Esophagus muscularis mucosa (tissue), 4 donors: ENCODE measurements around the gene INSIG1. TPM values are rescaled to one million over a fixed set of nuclear protein-coding genes. Genes with fewer than 3 reads are reported as not detected.

ENCODE experiments used
- DNase-seq: peaks from one replicate; pipeline ENCODE4 v3.0.0-alpha.2; 2017; ENCODE audit errors: extremely low spot score
- H3K27ac ChIP-seq, 4 donors: fragments of 200-600 bp; sonication (generic); replicated peaks in 1 of 4; 1 replicate in 3 of 4; 2 replicates in 1 of 4; pipeline ENCODE4 v1.5.1; 2016 to 2019; ENCODE audit warnings: mild to moderate bottlenecking in 1 of 4
- H3K27me3 ChIP-seq, 4 donors: fragments of 200-600 bp; sonication (generic); one replicate each; pipeline versions ENCODE4 v1.5.1 to v1.6.0; 2016 to 2019
- H3K36me3 ChIP-seq, 4 donors: fragments of 200-600 bp; sonication (generic); one replicate each; pipeline ENCODE4 v1.5.1; 2016 to 2019
- H3K4me1 ChIP-seq, 4 donors: fragments of 200-600 bp; sonication (generic); one replicate each; pipeline ENCODE4 v1.5.1; 2016 to 2019
- H3K4me3 ChIP-seq, 4 donors: fragments of 200-600 bp; sonication (generic); 1 replicate in 2 of 4; 2 replicates in 2 of 4; pipeline ENCODE4 v1.5.1; 2016 to 2019; ENCODE audit warnings: mild to moderate bottlenecking in 4 of 4, moderate library complexity in 1 of 4
- H3K9me3 ChIP-seq, 4 donors: fragments of 200-600 bp; sonication (generic); 1 replicate in 3 of 4; 2 replicates in 1 of 4; pipeline ENCODE4 v1.5.1; 2016 to 2019
- CTCF ChIP-seq, 3 experiments: fragments of 200-600 bp in 2 of 3; fragments of 450-650 bp in 1 of 3; sonication (generic) in 2 of 3; IDR thresholded peaks; one replicate each; pipeline ENCODE4 v1.5.1; 2017 to 2019; ENCODE audit warnings: antibody characterized with exemption in 3 of 3, mild to moderate bottlenecking in 2 of 3, moderate library complexity in 1 of 3
- EP300 ChIP-seq: sonication (generic); formaldehyde crosslinking; IDR thresholded peaks from one replicate; pipeline ENCODE4 v1.6.1; 2017; ENCODE audit warnings: antibody characterized with exemption
- POLR2A ChIP-seq: fragments of 450-650 bp; IDR thresholded peaks from one replicate; pipeline ENCODE4 v1.6.1; 2017; ENCODE audit warnings: antibody characterized with exemption, moderate library complexity, mild to moderate bottlenecking, low read depth
- POLR2AphosphoS5 ChIP-seq, 2 donors: sonication (generic); formaldehyde crosslinking; IDR thresholded peaks; one replicate each; pipeline ENCODE4 v1.6.1; 2017; ENCODE audit warnings: antibody characterized with exemption in 2 of 2
- WGBS: methylation state at CpG from one replicate; pipeline ENCODE4 v1.1.5; 2018; 5-methylcytosine and 5-hydroxymethylcytosine counted together
- intact Hi-C: fragments of 100-400 bp; cut with DNase I; formaldehyde crosslinking; loops from one replicate; pipeline ENCODE4 v1.15.1; 2023
- total RNA-seq, 4 donors: library from RNA; depleted of rRNA; stranded (reverse); fragments of >200 nt; gene quantifications; one replicate each; pipeline versions ENCODE4 v1.1.0 to v1.2.1, GENCODE V29; 2016

INSIG1 gene
- total RNA-seq, 4 donors from 2014 or later, result 25.3 to 63.5 (median 37.7) TPM

GRCh38 chr7:155353256-155353897 lies 55.7 kb downstream of the INSIG1 start:
- 71% methylated on average over 9 of the region's 9 CpGs for WGBS
- Histone ChIP-seq H3K9me3 (no peaks in the 10 kb centered on the region), H3K4me1 (peaks cover 0 to 4% (median 0%) of the 10 kb centered on the region in 4 donors), H3K36me3 (no peaks in the 10 kb centered on the region), H3K27me3 (peaks cover 0 to 82% (median 3%) of the 10 kb centered on the region in 4 donors), H3K27ac (no peak overlapping the region), H3K4me3 (no peak overlapping the region)
- no peak for DNase-seq
- intact Hi-C loops, result no loop called here
- TF ChIP-seq EP300 (no peak), POLR2A (no peak), POLR2AphosphoS5 (IDR thresholded peaks at IDR 0.05) (no peak), CTCF (IDR thresholded peaks at IDR 0.05) (no peak)

- Histone ChIP-seq H3K27ac (no peak overlapping the region), H3K4me3 (no peak overlapping the region), H3K4me1 (peaks cover 0 to 2% (median 0%) of the 10 kb centered on the region in 4 donors), H3K36me3 (no peaks in the 10 kb centered on the region), H3K27me3 (peaks cover 0 to 85% (median 8%) of the 10 kb centered on the region in 4 donors), H3K9me3 (no peaks in the 10 kb centered on the region)
- DNase-seq, result no peak
- 84% methylated on average over 20 of the region's 20 CpGs for WGBS
- TF ChIP-seq CTCF (IDR thresholded peaks at IDR 0.05) (no peak), POLR2AphosphoS5 (IDR thresholded peaks at IDR 0.05) (no peak), EP300 (no peak), POLR2A (no peak)
- intact Hi-C loops, result no loop called here
Measured at GRCh38 chr7:155354371-155355048, 56.8 kb downstream of the INSIG1 start.

GRCh38 chr7:155355176-155355575 lies 57.5 kb downstream of the INSIG1 start:
- intact Hi-C loops, result no loop called here
- WGBS, result 86% methylated on average over 6 of the region's 11 CpGs
- Histone ChIP-seq H3K4me3 (no peak overlapping the region), H3K36me3 (no peaks in the 10 kb centered on the region), H3K27ac (no peak overlapping the region), H3K27me3 (peaks cover 0 to 85% (median 7%) of the 10 kb centered on the region in 4 donors), H3K4me1 (no peaks in the 10 kb centered on the region), H3K9me3 (no peaks in the 10 kb centered on the region)
- no peak for DNase-seq
- no peak for TF ChIP-seq EP300
- no peak for TF ChIP-seq POLR2A

- no peak for DNase-seq
- TF ChIP-seq POLR2AphosphoS5 (IDR thresholded peaks at IDR 0.05) (no peak), POLR2A (no peak), CTCF (IDR thresholded peaks at IDR 0.05) (no peak), EP300 (no peak)
- H3K36me3 ChIP-seq, result no peaks in the 10 kb centered on the region
- H3K4me1 ChIP-seq, result no peaks in the 10 kb centered on the region
- WGBS, result 82% methylated on average over 7 of the region's 8 CpGs
- intact Hi-C loops, result no loop called here
- H3K9me3 ChIP-seq, result no peaks in the 10 kb centered on the region
- no peak overlapping the region for H3K4me3 ChIP-seq
- H3K27ac ChIP-seq, result no peak overlapping the region
- peaks cover 0 to 87% (median 7%) of the 10 kb centered on the region in 4 donors for H3K27me3 ChIP-seq
Measured at GRCh38 chr7:155355745-155356144, 58.1 kb downstream of the INSIG1 start.

DNA sequence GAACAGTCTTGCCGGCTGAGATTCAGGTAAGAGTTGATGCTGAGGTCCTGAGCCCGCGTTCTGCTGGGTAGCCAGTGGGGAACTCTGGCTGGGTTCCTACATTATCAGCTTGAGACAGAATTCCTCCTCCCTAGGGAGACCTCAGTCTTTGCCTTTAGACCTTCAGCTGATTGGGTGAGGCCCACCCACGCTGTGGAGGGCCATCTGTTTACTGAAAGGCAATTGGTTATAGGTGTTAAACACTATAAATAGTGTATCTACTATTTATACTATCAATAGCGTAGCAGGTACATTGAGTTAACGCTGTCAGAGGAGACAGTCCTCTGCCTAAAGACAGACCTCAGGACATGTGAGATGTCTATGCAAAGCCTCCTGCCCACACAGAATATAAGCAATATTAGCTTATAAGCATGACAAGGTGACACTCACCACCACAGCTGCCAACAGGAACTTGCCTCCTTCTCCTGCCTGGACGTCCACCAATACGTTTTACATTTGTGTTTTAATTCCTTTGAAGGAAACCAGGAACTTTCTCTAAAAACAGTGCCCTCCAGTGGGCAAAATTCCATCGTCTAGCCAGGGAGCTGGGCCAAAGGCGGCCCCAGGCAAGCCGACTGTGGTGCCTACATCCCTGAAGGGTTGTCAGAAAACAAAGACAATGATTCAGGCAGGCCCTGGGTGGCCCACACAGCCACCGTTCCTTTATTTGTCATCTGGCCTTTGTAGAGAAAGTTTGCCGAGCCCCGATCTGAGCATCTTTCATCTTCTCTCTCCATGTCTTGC lies 58.8 kb downstream of the INSIG1 start:
- intact Hi-C loops, result no loop called here
- Histone ChIP-seq H3K36me3 (no peaks in the 10 kb centered on the region), H3K4me3 (no peak overlapping the region), H3K9me3 (no peaks in the 10 kb centered on the region), H3K4me1 (no peaks in the 10 kb centered on the region), H3K27me3 (peaks cover 0 to 87% (median 9%) of the 10 kb centered on the region in 4 donors), H3K27ac (no peak overlapping the region)
- 44% methylated on average over 14 of the region's 14 CpGs for WGBS
- DNase-seq, result no peak
- TF ChIP-seq EP300 (no peak), CTCF (IDR thresholded peaks at IDR 0.05) (peak in 1 of 3 experiments; percentile 14)
